Duodenal mucosa (tissue), 2 donors: ENCODE measurements around the gene BARX1.
"Not testable (repeated sequence)": the region's sequence is repeated elsewhere in the genome, so short reads cannot be mapped to it uniquely, and the experiment has no call there.

Experiments used
- H3K27ac ChIP-seq: one replicate; pipeline ENCODE4 v1.7.0; 2013; ENCODE audit warnings: low read depth, low read length
- H3K27me3 ChIP-seq, 2 donors: one replicate each; pipeline ENCODE4 v1.7.0; 2013; ENCODE audit warnings: low read length in 2 of 2, control low read depth in 1 of 2; ENCODE audit not compliant: insufficient read depth in 2 of 2, control insufficient read depth in 1 of 2
- H3K36me3 ChIP-seq, 2 donors: one replicate each; pipeline ENCODE4 v1.7.0; 2013; ENCODE audit warnings: low read length in 2 of 2, control low read depth in 1 of 2; ENCODE audit not compliant: insufficient read depth in 2 of 2, control insufficient read depth in 1 of 2
- H3K4me1 ChIP-seq, 2 donors: one replicate each; pipeline ENCODE4 v1.7.0; 2013; ENCODE audit warnings: low read length in 2 of 2, control low read depth in 1 of 2; ENCODE audit not compliant: insufficient read depth in 2 of 2, control insufficient read depth in 1 of 2
- H3K4me3 ChIP-seq, 2 donors: one replicate each; pipeline ENCODE4 v1.7.0; 2013; ENCODE audit warnings: low read length in 2 of 2, low read depth in 1 of 2
- H3K9ac ChIP-seq, 2 donors: one replicate each; pipeline ENCODE4 v1.7.0; 2013; ENCODE audit warnings: low read length in 2 of 2, low read depth in 1 of 2
- H3K9me3 ChIP-seq, 2 donors: one replicate each; pipeline ENCODE4 v1.7.0; 2013; ENCODE audit warnings: low read length in 2 of 2, control low read depth in 1 of 2; ENCODE audit not compliant: control insufficient read depth in 1 of 2

BARX1 gene

GRCh38 chr9:93983875-93984274 lies 28.7 kb upstream of the BARX1 start:
- H3K4me3 ChIP-seq, result no peak overlapping the region
- no peaks in the 10 kb centered on the region for H3K27me3 ChIP-seq
- H3K36me3 ChIP-seq, result no peaks in the 10 kb centered on the region

GRCh38 chr9:93979721-93980120 lies 24.6 kb upstream of the BARX1 start:
- no peaks in the 10 kb centered on the region for H3K27me3 ChIP-seq
- no peaks in the 10 kb centered on the region for H3K36me3 ChIP-seq
- H3K9ac ChIP-seq, result no peak overlapping the region
- H3K4me1 ChIP-seq, result no peaks in the 10 kb centered on the region
- no peak overlapping the region for H3K27ac ChIP-seq
- no peak overlapping the region for H3K4me3 ChIP-seq
- no peaks in the 10 kb centered on the region for H3K9me3 ChIP-seq

More at GRCh38 chr9:93983875-93984274, 28.7 kb upstream of the BARX1 start:
- no peak overlapping the region for H3K27ac ChIP-seq
- no peaks in the 10 kb centered on the region for H3K9me3 ChIP-seq
- no peaks in the 10 kb centered on the region for H3K4me1 ChIP-seq
- no peak overlapping the region for H3K9ac ChIP-seq

- Histone ChIP-seq H3K27ac (no peak overlapping the region), H3K27me3 (no peaks in the 10 kb centered on the region), H3K9ac (no peak overlapping the region), H3K4me3 (no peak overlapping the region), H3K36me3 (no peaks in the 10 kb centered on the region), H3K9me3 (no peaks in the 10 kb centered on the region), H3K4me1 (no peaks in the 10 kb centered on the region)
Observed at GRCh38 chr9:93978551-93978950, 23.4 kb upstream of the BARX1 start.

GRCh38 chr9:93976973-93977372 lies 21.8 kb upstream of the BARX1 start:
- H3K4me1 ChIP-seq, result no peaks in the 10 kb centered on the region
- H3K27me3 ChIP-seq, result no peaks in the 10 kb centered on the region
- no peak overlapping the region for H3K4me3 ChIP-seq
- no peaks in the 10 kb centered on the region for H3K36me3 ChIP-seq
- H3K27ac ChIP-seq, result no peak overlapping the region
- H3K9me3 ChIP-seq, result no peaks in the 10 kb centered on the region
- H3K9ac ChIP-seq, result no peak overlapping the region

GRCh38 chr9:93976081-93976480 lies 20.9 kb upstream of the BARX1 start:
- H3K9ac ChIP-seq, result no peak overlapping the region
- no peaks in the 10 kb centered on the region for H3K9me3 ChIP-seq
- H3K27me3 ChIP-seq, result no peaks in the 10 kb centered on the region
- H3K36me3 ChIP-seq, result no peaks in the 10 kb centered on the region
- no peak overlapping the region for H3K27ac ChIP-seq
- H3K4me1 ChIP-seq, result no peaks in the 10 kb centered on the region
- no peak overlapping the region for H3K4me3 ChIP-seq

GRCh38 chr9:93975262-93975661 lies 20.1 kb upstream of the BARX1 start:
- no peak overlapping the region for H3K9ac ChIP-seq
- H3K4me1 ChIP-seq, result no peaks in the 10 kb centered on the region
- H3K9me3 ChIP-seq, result no peaks in the 10 kb centered on the region
- no peak overlapping the region for H3K27ac ChIP-seq
- H3K4me3 ChIP-seq, result no peak overlapping the region
- no peaks in the 10 kb centered on the region for H3K27me3 ChIP-seq
- no peaks in the 10 kb centered on the region for H3K36me3 ChIP-seq

- Histone ChIP-seq H3K36me3 (no peaks in the 10 kb centered on the region), H3K9ac (no peak overlapping the region), H3K9me3 (no peaks in the 10 kb centered on the region), H3K27me3 (no peaks in the 10 kb centered on the region), H3K4me3 (no peak overlapping the region), H3K4me1 (no peaks in the 10 kb centered on the region), H3K27ac (no peak overlapping the region)
Observed at GRCh38 chr9:93974151-93974550, 19.0 kb upstream of the BARX1 start.

- H3K27ac ChIP-seq, H3K27me3 ChIP-seq, H3K9me3 ChIP-seq, H3K9ac ChIP-seq, H3K4me1 ChIP-seq, H3K36me3 ChIP-seq, H3K4me3 ChIP-seq: not testable (repeated sequence)
Observed at GRCh38 chr9:93972655-93973054, 17.5 kb upstream of the BARX1 start.

- Histone ChIP-seq H3K9me3 (no peaks in the 10 kb centered on the region), H3K4me1 (no peaks in the 10 kb centered on the region), H3K4me3 (no peak overlapping the region), H3K36me3 (no peaks in the 10 kb centered on the region), H3K27me3 (no peaks in the 10 kb centered on the region), H3K27ac (no peak overlapping the region), H3K9ac (no peak overlapping the region)
Observed at GRCh38 chr9:93969328-93969661, 14.1 kb upstream of the BARX1 start.

- Histone ChIP-seq H3K36me3 (no peaks in the 10 kb centered on the region), H3K9ac (no peak overlapping the region), H3K4me1 (no peaks in the 10 kb centered on the region), H3K27me3 (peaks cover 0 to 4% of the 10 kb centered on the region in 2 donors), H3K4me3 (no peak overlapping the region), H3K9me3 (no peaks in the 10 kb centered on the region), H3K27ac (no peak overlapping the region)
Observed at GRCh38 chr9:93968451-93969327, 13.5 kb upstream of the BARX1 start.
